Gastroesophageal sphincter (tissue), 3 donors: ENCODE measurements around the gene PPM1L.

Experiments
- CTCF ChIP-seq, 4 experiments: fragments of 200-600 bp in 2 of 4; fragments of 450-650 bp in 2 of 4; sonication (generic) in 1 of 4; IDR thresholded peaks; one replicate each; pipeline ENCODE4 v1.5.1; 2017 to 2019; ENCODE audit warnings: antibody characterized with exemption in 4 of 4, mild to moderate bottlenecking in 2 of 4, moderate library complexity in 2 of 4
- EP300 ChIP-seq: sonication (generic); formaldehyde crosslinking; IDR thresholded peaks from one replicate; pipeline ENCODE4 v1.6.1; 2017; ENCODE audit warnings: antibody characterized with exemption, mild to moderate bottlenecking
- POLR2A ChIP-seq, 2 donors: fragments of 450-650 bp; IDR thresholded peaks; one replicate each; pipeline ENCODE4 v1.6.1; 2017; ENCODE audit warnings: antibody characterized with exemption in 2 of 2, mild to moderate bottlenecking in 2 of 2, moderate library complexity in 1 of 2
- POLR2AphosphoS5 ChIP-seq: sonication (generic); formaldehyde crosslinking; IDR thresholded peaks from one replicate; pipeline ENCODE4 v1.6.1; 2017; ENCODE audit warnings: antibody characterized with exemption

- TF ChIP-seq POLR2A (IDR thresholded peaks at IDR 0.05) (no peak), POLR2AphosphoS5 (no peak), EP300 (no peak), CTCF (IDR thresholded peaks at IDR 0.05) (no peak)
These were observed 234.4 kb downstream of the PPM1L start for GRCh38 chr3:160990446-160990845.
